ENCODE measurements around the gene KRTAP12-4.

- TF ChIP-seq CTCF (IDR thresholded peaks at IDR 0.05; ENCODE audit: insufficient read depth, low read length) (no peak), GABPA (IDR thresholded peaks at IDR 0.05; ENCODE audit: low read depth) (no peak)
Observed at GRCh38 chr21:44699502-44700001, 45.1 kb upstream of the KRTAP12-4 start.

Data from HL-60 (cell line).